Naive thymus-derived CD4-positive, alpha-beta T cell (primary cell): ENCODE results near the gene DHRS1. TPM values are rescaled to one million over a fixed set of nuclear protein-coding genes. Genes with fewer than 3 reads are reported as not detected.
A peak's percentile ranks its signal among the peaks of the same experiment; 100 is the strongest.
"Not testable (repeated sequence)": the region's sequence is repeated elsewhere in the genome, so short reads cannot be mapped to it uniquely, and the experiment has no call there.

ENCODE experiments used
- ATAC-seq: fragments of 150-1000 bp; cut with Tn5 transposase; 2 replicates; pipeline ENCODE4 v1.10.0; 2021; ENCODE audit warnings: mild to moderate bottlenecking, moderate library complexity
- CTCF ChIA-PET: fragments of 350-600 bp; sonication (Branson Sonifier 250); formaldehyde crosslinking; loops from one replicate; lab custom pipeline; 2021; ENCODE audit warnings: antibody characterized with exemption; lab: Charles Lee
- POLR2A ChIA-PET: fragments of 350-600 bp; sonication (Branson Sonifier 250); formaldehyde crosslinking; loops from one replicate; lab custom pipeline; 2021; ENCODE audit warnings: antibody characterized with exemption, inconsistent platforms; lab: Charles Lee
- DNase-seq, 9 donors: peaks; one replicate each; pipeline versions ENCODE4 v3.0.0 to v3.0.0-alpha.2; 2020 to 2022; ENCODE audit warnings: mixed read lengths in 1 of 9
- H3K27ac ChIP-seq: one replicate; pipeline ENCODE4 v1.7.0; 2013; ENCODE audit warnings: mild to moderate bottlenecking, low read depth, low read length, moderate library complexity
- H3K27me3 ChIP-seq, 2 donors: one replicate each; pipeline ENCODE4 v1.7.0; 2013; ENCODE audit warnings: low read length in 2 of 2, mild to moderate bottlenecking in 2 of 2, moderate library complexity in 2 of 2; ENCODE audit not compliant: control insufficient read depth in 2 of 2, insufficient read depth in 2 of 2
- H3K36me3 ChIP-seq, 3 experiments: 1 replicate in 2 of 3; 2 replicates in 1 of 3; pipeline ENCODE4 v1.7.0; 2013; ENCODE audit warnings: low read length in 3 of 3, mild to moderate bottlenecking in 3 of 3, moderate library complexity in 1 of 3; ENCODE audit not compliant: insufficient read depth in 3 of 3, control insufficient read depth in 2 of 3
- H3K4me1 ChIP-seq, 2 donors: one replicate each; pipeline ENCODE4 v1.7.0; 2013; ENCODE audit warnings: low read length in 2 of 2, mild to moderate bottlenecking in 2 of 2, moderate library complexity in 1 of 2; ENCODE audit not compliant: control insufficient read depth in 2 of 2, insufficient read depth in 2 of 2
- H3K4me3 ChIP-seq: 2 replicates; pipeline ENCODE4 v1.7.0; 2013; ENCODE audit warnings: mild to moderate bottlenecking, low read length
- H3K9me3 ChIP-seq, 3 experiments: 1 replicate in 2 of 3; 2 replicates in 1 of 3; pipeline ENCODE4 v1.7.0; 2013; ENCODE audit warnings: low read length in 3 of 3; ENCODE audit not compliant: control insufficient read depth in 2 of 3
- H3K27ac Mint-ChIP-seq, 9 donors: one replicate each; pipeline ENCODE4 v1.8.0; 2020 to 2022; ENCODE audit warnings: mixed read lengths in 9 of 9, mild to moderate bottlenecking in 8 of 9, moderate library complexity in 5 of 9, inconsistent platforms in 2 of 9
- H3K27me3 Mint-ChIP-seq, 5 donors: one replicate each; pipeline ENCODE4 v1.8.0; 2021 to 2022; ENCODE audit warnings: mixed read lengths in 5 of 5, mild to moderate bottlenecking in 1 of 5
- H3K36me3 Mint-ChIP-seq, 5 donors: one replicate each; pipeline ENCODE4 v1.8.0; 2020 to 2022; ENCODE audit warnings: mixed read lengths in 5 of 5, mild to moderate bottlenecking in 3 of 5, inconsistent platforms in 1 of 5
- H3K4me1 Mint-ChIP-seq, 7 donors: one replicate each; pipeline ENCODE4 v1.8.0; 2020 to 2022; ENCODE audit warnings: mixed read lengths in 7 of 7, mild to moderate bottlenecking in 3 of 7, inconsistent platforms in 1 of 7
- H3K4me3 Mint-ChIP-seq, 10 donors: one replicate each; pipeline ENCODE4 v1.8.0; 2020 to 2022; ENCODE audit warnings: mild to moderate bottlenecking in 10 of 10, mixed read lengths in 10 of 10, moderate library complexity in 6 of 10, inconsistent platforms in 2 of 10
- H3K9me3 Mint-ChIP-seq, 11 donors: one replicate each; pipeline ENCODE4 v1.8.0; 2020 to 2022; ENCODE audit warnings: mixed read lengths in 11 of 11, mild to moderate bottlenecking in 4 of 11, inconsistent platforms in 1 of 11, moderate library complexity in 1 of 11
- intact Hi-C, 2 donors: fragments of 100-400 bp; cut with micrococcal nuclease; formaldehyde crosslinking; loops; one replicate each; pipeline ENCODE4 v1.15.1; 2023
- polyA plus RNA-seq, 2 donors: library from polyadenylated mRNA; unstranded; fragments of 300-500 nt; fragmentation: Illumina TruSeq; gene quantifications; one replicate each; pipeline ENCODE4 v1.2.3, GENCODE V29; 2021
- total RNA-seq, 6 experiments: library from RNA in 5 of 6; stranded (reverse) in 5 of 6; gene quantifications; 1 replicate in 5 of 6; 2 replicates in 1 of 6; pipeline ENCODE4 v1.2.3 and lab custom pipeline; 2021 to 2026

Gene DHRS1
- total and polyA plus RNA-seq, 7 experiments from 2014 or later = 21.3 to 38.4 (median 33.3) TPM

GRCh38 chr14:24330973-24331674 is 31.5 kb upstream of the DHRS1 start:
- Histone ChIP-seq H3K4me3 (no peak overlapping the region), H3K27ac (no peak overlapping the region), H3K9me3 (no peaks in the 10 kb centered on the region), H3K36me3 (peaks cover 0 to 5% (median 0%) of the 10 kb centered on the region in 3 experiments), H3K27me3 (peaks cover 7 to 13% of the 10 kb centered on the region in 2 donors), H3K4me1 (peaks cover 41 to 64% of the 10 kb centered on the region in 2 donors)
- Mint-ChIP-seq H3K4me1 (peaks cover 29 to 67% (median 45%) of the 10 kb centered on the region in 7 donors), H3K9me3 (peaks cover 0 to 5% (median 0%) of the 10 kb centered on the region in 11 donors), H3K27me3 (peaks cover 9 to 42% (median 17%) of the 10 kb centered on the region in 5 donors), H3K4me3 (no peak overlapping the region), H3K36me3 (peaks cover 0 to 11% (median 6%) of the 10 kb centered on the region in 5 donors), H3K27ac (peak overlapping the region in 3 of 9 donors; percentile 10 to 77 (median 15))
- no peak for ATAC-seq
- intact Hi-C loops = no loop called here
- CTCF ChIA-PET = interaction anchor here (0.6 to 15.8 kb wide), 8 partner anchors 9 to 105 kb away, joined by 3 to 317 read pairs (median 6); partner anchors contain the start of genes CBLN3, CIDEB, KHNYN and LTB4R
- POLR2A ChIA-PET = interaction anchor here (0.5 to 16.5 kb wide), 8 partner anchors 9 to 144 kb away, joined by 3 to 293 read pairs (median 6); partner anchors contain the start of genes CBLN3, KHNYN, LTB4R and LTB4R2
- DNase-seq = no peak

DNA sequence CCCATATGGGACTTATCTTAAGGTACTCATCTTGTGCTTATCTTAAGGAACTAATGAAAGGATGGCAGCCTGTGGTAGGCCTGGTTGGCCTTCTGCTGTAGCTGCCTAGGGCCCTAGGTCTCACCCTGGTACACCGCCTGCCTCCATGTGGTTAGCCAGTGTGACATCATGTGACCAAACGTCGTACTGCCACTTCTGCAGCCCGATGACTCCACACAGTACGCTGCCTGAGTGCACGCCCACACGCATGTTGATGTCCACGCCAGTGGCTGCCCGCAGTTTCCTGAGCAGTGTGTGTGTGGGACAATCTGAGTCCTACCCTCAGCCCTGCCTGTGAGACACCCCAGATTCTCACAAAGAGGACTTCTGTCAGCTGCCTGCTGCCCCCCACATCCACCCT is 30.2 kb upstream of the DHRS1 start:
- ChIA-PET CTCF (interaction anchor here (0.7 to 15.8 kb wide), 3 partner anchors 10 to 105 kb away, joined by 3 to 317 read pairs (median 7); partner anchors contain the start of genes CBLN3, KHNYN and RIPK3), POLR2A (interaction anchor here (1.0 to 16.5 kb wide), 3 partner anchors 56 to 112 kb away, joined by 3 to 293 read pairs (median 3); partner anchors contain the start of genes CBLN3 and KHNYN)
- H3K36me3 ChIP-seq = no peaks in the 10 kb centered on the region
- peak; percentile 69 for ATAC-seq
- H3K9me3 ChIP-seq = no peaks in the 10 kb centered on the region
- intact Hi-C loops = no loop called here
- peaks cover 0 to 5% (median 0%) of the 10 kb centered on the region in 11 donors for H3K9me3 Mint-ChIP-seq
- H3K27ac ChIP-seq = no peak overlapping the region
- peaks cover 0 to 5% (median 0%) of the 10 kb centered on the region in 5 donors for H3K36me3 Mint-ChIP-seq
- no peak overlapping the region for H3K4me3 Mint-ChIP-seq
- peaks cover 22 to 61% (median 38%) of the 10 kb centered on the region in 7 donors for H3K4me1 Mint-ChIP-seq
- peaks cover 3 to 32% (median 9%) of the 10 kb centered on the region in 5 donors for H3K27me3 Mint-ChIP-seq
- H3K4me3 ChIP-seq = no peak overlapping the region
- peaks cover 40 to 64% of the 10 kb centered on the region in 2 donors for H3K4me1 ChIP-seq
- peak overlapping the region in 1 of 9 donors; percentile 39 for H3K27ac Mint-ChIP-seq
- H3K27me3 ChIP-seq = peaks cover 7% of the 10 kb centered on the region in 2 donors
- DNase-seq = peak in 1 of 9 donors; percentile 33

DNA sequence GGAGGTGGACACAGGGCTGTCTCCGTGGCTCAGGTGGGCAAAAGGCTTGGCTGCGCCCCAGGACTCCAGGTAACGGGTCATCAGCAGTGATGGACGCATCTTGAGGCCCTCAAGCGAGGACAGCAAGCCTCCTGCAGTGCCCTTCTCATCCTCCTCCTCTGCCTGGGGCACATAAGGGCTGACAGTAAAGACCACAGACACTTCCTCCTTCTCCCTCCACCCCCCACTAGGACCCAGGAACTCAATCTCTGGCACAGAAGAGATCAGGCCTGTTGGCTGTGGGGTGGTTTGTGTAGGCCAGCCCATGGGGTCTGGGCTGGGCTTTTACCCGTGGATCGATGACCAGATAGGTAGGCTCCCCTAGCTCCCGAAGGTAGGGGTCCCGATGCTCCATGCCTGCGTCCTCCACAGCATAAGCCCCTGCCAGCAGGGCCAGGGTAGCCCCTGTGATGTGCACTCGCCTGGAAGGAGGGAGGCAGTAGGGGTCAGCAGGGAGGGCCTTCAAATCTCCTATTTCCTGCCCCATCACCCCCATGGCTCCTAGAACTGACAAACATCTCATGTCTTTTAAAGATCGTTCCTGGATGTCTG is 29.6 kb upstream of the DHRS1 start:
- POLR2A ChIA-PET = interaction anchor here (0.7 to 16.5 kb wide), 3 partner anchors 14 to 113 kb away, joined by 3 to 293 read pairs (median 3); partner anchors contain the start of genes CBLN3 and KHNYN
- Histone ChIP-seq H3K36me3 (no peaks in the 10 kb centered on the region), H3K27ac (no peak overlapping the region), H3K4me3 (no peak overlapping the region), H3K4me1 (peaks cover 34 to 58% of the 10 kb centered on the region in 2 donors), H3K9me3 (no peaks in the 10 kb centered on the region), H3K27me3 (peaks cover 5 to 7% of the 10 kb centered on the region in 2 donors)
- peak overlapping the region in 2 of 9 donors; percentile 39 to 50 for H3K27ac Mint-ChIP-seq
- H3K27me3 Mint-ChIP-seq = peaks cover 3 to 30% (median 9%) of the 10 kb centered on the region in 5 donors
- peaks cover 0 to 5% (median 0%) of the 10 kb centered on the region in 5 donors for H3K36me3 Mint-ChIP-seq
- DNase-seq = no peak
- no peak for ATAC-seq
- H3K9me3 Mint-ChIP-seq = peaks cover 0 to 5% (median 0%) of the 10 kb centered on the region in 11 donors
- intact Hi-C loops = no loop called here
- H3K4me3 Mint-ChIP-seq = no peak overlapping the region
- H3K4me1 Mint-ChIP-seq = peaks cover 19 to 59% (median 38%) of the 10 kb centered on the region in 7 donors
- CTCF ChIA-PET = interaction anchor here (0.7 to 15.8 kb wide), 4 partner anchors 10 to 105 kb away, joined by 3 to 317 read pairs (median 5); partner anchors contain the start of genes CBLN3, KHNYN, LTB4R and RIPK3

DNA sequence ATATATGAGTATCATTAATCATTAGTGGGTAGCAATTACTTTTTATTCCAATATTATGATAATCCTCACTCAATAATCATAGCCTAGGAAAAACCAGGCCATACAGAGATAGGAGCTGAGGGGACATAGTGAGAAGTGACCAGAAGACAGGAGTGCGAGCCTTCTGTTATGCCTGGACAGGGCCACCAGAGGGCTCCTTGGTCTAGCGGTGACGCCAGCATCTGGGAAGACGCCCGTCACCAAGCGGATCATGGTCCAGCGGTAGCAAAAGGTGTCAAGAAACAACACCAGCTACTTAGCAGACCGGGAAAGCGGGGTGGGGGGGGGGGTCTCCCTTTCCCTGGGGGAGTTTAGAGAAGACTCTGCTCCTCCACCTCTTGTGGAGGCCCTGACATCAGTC is 28.3 kb upstream of the DHRS1 start:
- not testable (repeated sequence) for ATAC-seq, H3K4me3 Mint-ChIP-seq, DNase-seq

DNA sequence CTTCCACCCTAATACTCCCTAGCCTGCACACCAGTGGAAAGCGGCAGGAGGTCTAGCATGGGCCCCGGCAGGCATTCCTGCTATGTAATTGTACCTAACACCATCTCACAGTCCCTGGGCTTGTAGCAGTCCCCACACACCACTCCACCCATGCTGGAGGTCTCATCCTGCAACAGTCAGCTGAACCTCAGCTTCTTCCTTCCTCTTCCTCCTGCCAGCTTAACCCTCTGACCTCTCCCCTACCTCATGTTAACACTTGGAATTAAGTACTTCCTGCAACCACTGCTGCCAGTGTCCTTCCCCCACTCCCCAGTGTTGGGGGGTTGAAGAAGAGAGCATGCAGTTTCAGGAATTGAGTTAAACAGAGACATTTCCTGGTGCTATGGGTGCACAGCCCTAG is 27.7 kb upstream of the DHRS1 start:
- CTCF ChIA-PET = interaction anchor here (1.0 to 15.8 kb wide), 2 partner anchors 20 to 107 kb away, joined by 3 to 317 read pairs; partner anchors contain the start of genes CBLN3, CIDEB and KHNYN

More for the DNA sequence above, 28.3 kb upstream of the DHRS1 start:
- H3K4me1 ChIP-seq = peaks cover 24 to 45% of the 10 kb centered on the region in 2 donors
- not testable (repeated sequence) for H3K27ac Mint-ChIP-seq, H3K4me3 ChIP-seq, H3K27me3 ChIP-seq, H3K9me3 Mint-ChIP-seq, H3K9me3 ChIP-seq, H3K27ac ChIP-seq, H3K36me3 ChIP-seq, H3K36me3 Mint-ChIP-seq
- intact Hi-C loops = loop anchor here in 1 of 2 donors (1.0 kb wide), 1 partner anchor 103 kb away; no protein-coding TSS in a partner anchor
- POLR2A ChIA-PET = interaction anchor here (1.4 to 16.5 kb wide), 2 partner anchors 103 to 114 kb away, joined by 3 to 293 read pairs; partner anchors contain the start of genes CBLN3, KHNYN and SDR39U1
- Mint-ChIP-seq H3K4me1 (peaks cover 18 to 50% (median 27%) of the 10 kb centered on the region in 7 donors), H3K27me3 (peaks cover 3 to 22% (median 10%) of the 10 kb centered on the region in 5 donors)
- CTCF ChIA-PET = interaction anchor here (0.7 to 15.8 kb wide), 2 partner anchors 10 to 106 kb away, joined by 3 to 317 read pairs; partner anchors contain the start of genes CBLN3 and KHNYN

DNA sequence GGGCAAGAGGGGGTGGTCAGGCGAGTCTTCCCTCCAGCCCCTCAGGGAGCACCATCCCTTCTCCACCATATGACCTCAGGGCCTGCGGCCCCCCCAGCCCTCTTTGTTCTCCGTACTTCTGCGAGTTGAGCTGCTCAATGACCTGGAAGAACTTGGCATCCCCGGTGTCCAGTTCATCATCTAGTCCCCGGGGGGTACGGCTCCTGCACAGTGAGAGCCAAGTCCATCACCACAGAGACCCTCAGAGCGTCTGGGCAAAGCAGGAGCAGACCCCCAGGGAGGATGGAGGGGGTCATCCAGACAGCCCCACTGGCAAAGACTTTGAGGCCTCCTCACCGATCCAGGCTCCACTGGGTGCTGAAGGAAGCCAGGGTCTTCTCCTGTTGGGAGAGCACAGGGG is 26.4 kb upstream of the DHRS1 start:
- no peak for ATAC-seq
- CTCF ChIA-PET = no interaction called here
- Histone ChIP-seq H3K36me3 (no peaks in the 10 kb centered on the region), H3K9me3 (no peaks in the 10 kb centered on the region), H3K4me3 (no peak overlapping the region), H3K27me3 (no peaks in the 10 kb centered on the region), H3K27ac (no peak overlapping the region), H3K4me1 (peaks cover 6 to 26% of the 10 kb centered on the region in 2 donors)
- POLR2A ChIA-PET = no interaction called here
- Mint-ChIP-seq H3K27ac (no peak overlapping the region), H3K4me1 (peaks cover 7 to 39% (median 14%) of the 10 kb centered on the region in 7 donors), H3K36me3 (no peaks in the 10 kb centered on the region), H3K27me3 (peaks cover 0 to 15% (median 8%) of the 10 kb centered on the region in 5 donors), H3K4me3 (no peak overlapping the region), H3K9me3 (no peaks in the 10 kb centered on the region)
- intact Hi-C loops = no loop called here
- DNase-seq = no peak

More for the DNA sequence above, 27.7 kb upstream of the DHRS1 start:
- Histone ChIP-seq H3K27ac (no peak overlapping the region), H3K4me3 (no peak overlapping the region), H3K27me3 (no peaks in the 10 kb centered on the region), H3K4me1 (peaks cover 18 to 39% of the 10 kb centered on the region in 2 donors), H3K9me3 (no peaks in the 10 kb centered on the region), H3K36me3 (no peaks in the 10 kb centered on the region)
- Mint-ChIP-seq H3K27me3 (peaks cover 1 to 20% (median 11%) of the 10 kb centered on the region in 5 donors), H3K27ac (peak overlapping the region in 4 of 9 donors; percentile 34 to 78 (median 70)), H3K36me3 (peaks cover 0 to 4% (median 0%) of the 10 kb centered on the region in 5 donors), H3K4me3 (peak overlapping the region in 1 of 10 donors; percentile 11), H3K9me3 (peaks cover 0 to 4% (median 0%) of the 10 kb centered on the region in 11 donors), H3K4me1 (peaks cover 15 to 46% (median 21%) of the 10 kb centered on the region in 7 donors)
- POLR2A ChIA-PET = interaction anchor here (0.8 to 16.5 kb wide), 3 partner anchors 11 to 115 kb away, joined by 3 to 293 read pairs (median 3); partner anchors contain the start of genes CBLN3, KHNYN and SDR39U1
- no peak for ATAC-seq
- DNase-seq = no peak
- intact Hi-C loops = no loop called here
